Left ventricle myocardium inferior (tissue), 1 donor: ENCODE data around the gene ZNF619. TPM values are rescaled to one million over a fixed set of nuclear protein-coding genes. Genes with fewer than 3 reads are reported as not detected.

ENCODE experiments used
- DNase-seq: peaks from one replicate; pipeline ENCODE4 v3.0.0-alpha.2; 2020
- H3K27ac ChIP-seq: fragments of 200-600 bp; replicated peaks from 2 replicates; pipeline ENCODE4 v1.8.0; 2021
- H3K27me3 ChIP-seq: fragments of 200-600 bp; 2 replicates; pipeline ENCODE4 v1.8.0; 2021; ENCODE audit warnings: low read depth
- H3K36me3 ChIP-seq: fragments of 200-600 bp; 2 replicates; pipeline ENCODE4 v1.8.0; 2021
- H3K4me1 ChIP-seq: fragments of 200-600 bp; 2 replicates; pipeline ENCODE4 v1.8.0; 2021
- H3K4me3 ChIP-seq: fragments of 200-600 bp; 2 replicates; pipeline ENCODE4 v1.8.0; 2021; ENCODE audit warnings: mild to moderate bottlenecking, moderate library complexity
- H3K9me3 ChIP-seq: fragments of 200-600 bp; replicated peaks from 2 replicates; pipeline ENCODE4 v1.8.0; 2021
- intact Hi-C: fragments of 100-400 bp; cut with micrococcal nuclease; formaldehyde crosslinking; loops from one replicate; pipeline ENCODE4 v1.11.0; 2022
- total RNA-seq: library from RNA; stranded (reverse); fragmentation: NEBNext Ultra II Directional; extraction: Animal tissue kit (Norgen Biotek cat#: 25700); gene quantifications from one replicate; pipeline ENCODE4 v1.2.1, GENCODE V29; 2021
- TF ChIP-seq, protein P1 (sequence below): fragments of 200-600 bp; IDR thresholded peaks from 2 replicates; pipeline ENCODE4 v1.8.0; 2021; ENCODE audit warnings: antibody characterized with exemption, mild to moderate bottlenecking, borderline replicate concordance
- donor health status: DM: no; HTN: yes; CAD: no; lungs with severe emphysema.

The ZNF619 gene
- total RNA-seq, 1 donor from 2014 or later, result 3.6 TPM

- no peaks in the 10 kb centered on the region for H3K27me3 ChIP-seq
- DNase-seq, result no peak
- H3K4me1 ChIP-seq, result peaks cover 28% of the 10 kb centered on the region
- peaks cover 24% of the 10 kb centered on the region for H3K36me3 ChIP-seq
- intact Hi-C loops, result no loop called here
- TF ChIP-seq, protein P1, sequence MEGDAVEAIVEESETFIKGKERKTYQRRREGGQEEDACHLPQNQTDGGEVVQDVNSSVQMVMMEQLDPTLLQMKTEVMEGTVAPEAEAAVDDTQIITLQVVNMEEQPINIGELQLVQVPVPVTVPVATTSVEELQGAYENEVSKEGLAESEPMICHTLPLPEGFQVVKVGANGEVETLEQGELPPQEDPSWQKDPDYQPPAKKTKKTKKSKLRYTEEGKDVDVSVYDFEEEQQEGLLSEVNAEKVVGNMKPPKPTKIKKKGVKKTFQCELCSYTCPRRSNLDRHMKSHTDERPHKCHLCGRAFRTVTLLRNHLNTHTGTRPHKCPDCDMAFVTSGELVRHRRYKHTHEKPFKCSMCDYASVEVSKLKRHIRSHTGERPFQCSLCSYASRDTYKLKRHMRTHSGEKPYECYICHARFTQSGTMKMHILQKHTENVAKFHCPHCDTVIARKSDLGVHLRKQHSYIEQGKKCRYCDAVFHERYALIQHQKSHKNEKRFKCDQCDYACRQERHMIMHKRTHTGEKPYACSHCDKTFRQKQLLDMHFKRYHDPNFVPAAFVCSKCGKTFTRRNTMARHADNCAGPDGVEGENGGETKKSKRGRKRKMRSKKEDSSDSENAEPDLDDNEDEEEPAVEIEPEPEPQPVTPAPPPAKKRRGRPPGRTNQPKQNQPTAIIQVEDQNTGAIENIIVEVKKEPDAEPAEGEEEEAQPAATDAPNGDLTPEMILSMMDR, result no peak
- peak overlapping the region; percentile 93 for H3K27ac ChIP-seq
- peaks cover 6% of the 10 kb centered on the region for H3K9me3 ChIP-seq
- peak overlapping the region; percentile 82 for H3K4me3 ChIP-seq
Measured at GRCh38 chr3:40523781-40524180, 46.9 kb downstream of the ZNF619 start.

- H3K27me3 ChIP-seq, result no peaks in the 10 kb centered on the region
- intact Hi-C loops, result no loop called here
- peaks cover 2% of the 10 kb centered on the region for H3K9me3 ChIP-seq
- peaks cover 28% of the 10 kb centered on the region for H3K36me3 ChIP-seq
- peak overlapping the region; percentile 82 for H3K4me3 ChIP-seq
- H3K27ac ChIP-seq, result peak overlapping the region; percentile 93
- TF ChIP-seq, protein P1, result no peak
- H3K4me1 ChIP-seq, result peaks cover 28% of the 10 kb centered on the region
- no peak for DNase-seq
Measured at GRCh38 chr3:40524222-40524567, 47.3 kb downstream of the ZNF619 start.

GRCh38 chr3:40524568-40525285, 47.8 kb downstream of the ZNF619 start, which contains the start of gene ZNF621:
ZNF621 (plus strand) TSS chr3:40524960; CDS start chr3:40525841, 881 bp downstream.
- Histone ChIP-seq H3K27me3 (no peaks in the 10 kb centered on the region), H3K4me3 (peak within 1 kb of the TSS; percentile 82), H3K4me1 (peaks cover 28% of the 10 kb centered on the region), H3K27ac (peak within 1 kb of the TSS; percentile 93), H3K36me3 (peaks cover 33% of the 10 kb centered on the region), H3K9me3 (no peaks in the 10 kb centered on the region)
- TF ChIP-seq, protein P1, result no peak
- DNase-seq, result peak; percentile 93
- intact Hi-C loops, result no loop called here

- Histone ChIP-seq H3K9me3 (peaks cover 26% of the 10 kb centered on the region), H3K4me3 (no peak overlapping the region), H3K27me3 (no peaks in the 10 kb centered on the region), H3K27ac (no peak overlapping the region), H3K36me3 (peaks cover 70% of the 10 kb centered on the region), H3K4me1 (peaks cover 28% of the 10 kb centered on the region)
- intact Hi-C loops, result no loop called here
- no peak for DNase-seq
- TF ChIP-seq, protein P1, result no peak
Measured at GRCh38 chr3:40528426-40528825, 51.5 kb downstream of the ZNF619 start.

GRCh38 chr3:40532252-40532651, 55.3 kb downstream of the ZNF619 start:
- peaks cover 52% of the 10 kb centered on the region for H3K9me3 ChIP-seq
- H3K36me3 ChIP-seq, result peaks cover 99% of the 10 kb centered on the region
- no peak overlapping the region for H3K4me3 ChIP-seq
- no peak overlapping the region for H3K27ac ChIP-seq
- intact Hi-C loops, result no loop called here
- TF ChIP-seq, protein P1, result no peak
- no peaks in the 10 kb centered on the region for H3K27me3 ChIP-seq
- DNase-seq, result no peak
- no peaks in the 10 kb centered on the region for H3K4me1 ChIP-seq
